Activated gamma-delta T cell treated with Interleukin-2 at 50 U/mL for 16 hours (primary cell): Measurements from ENCODE around the gene HES5.
"Not testable (repeated sequence)": the region's sequence is repeated elsewhere in the genome, so short reads cannot be mapped to it uniquely, and the experiment has no call there.

Experiments
- DNase-seq: peaks from one replicate; pipeline ENCODE4 v3.0.0-alpha.2; 2020

HES5 gene, protein sequence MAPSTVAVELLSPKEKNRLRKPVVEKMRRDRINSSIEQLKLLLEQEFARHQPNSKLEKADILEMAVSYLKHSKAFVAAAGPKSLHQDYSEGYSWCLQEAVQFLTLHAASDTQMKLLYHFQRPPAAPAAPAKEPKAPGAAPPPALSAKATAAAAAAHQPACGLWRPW

GRCh38 chr1:2529784-2530512 lies at the start of gene HES5:
TSS of gene HES5 (minus strand) at chr1:2530263. CDS start at chr1:2530164, 99 bp downstream.
- no peak for DNase-seq

DNA sequence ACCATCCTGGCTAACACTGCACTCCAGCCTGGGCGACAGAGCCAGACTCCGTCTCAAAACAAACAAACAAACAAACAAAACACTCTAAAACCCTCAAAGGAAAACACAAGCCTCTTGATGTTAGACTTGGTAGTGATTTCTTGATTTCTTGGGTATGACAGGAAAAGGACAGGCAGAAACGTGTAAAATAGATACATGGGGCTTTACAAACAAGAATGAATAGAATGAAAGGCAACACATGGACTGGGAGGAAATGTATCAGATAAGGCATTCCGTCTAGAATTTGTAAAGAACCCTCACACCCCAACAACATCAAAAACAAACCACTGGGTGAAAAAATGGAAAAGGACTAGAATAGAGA lies 48.7 kb upstream of the HES5 start:
- no peak for DNase-seq

GRCh38 chr1:2577565-2578075 lies 47.6 kb upstream of the HES5 start:
- not testable (repeated sequence) for DNase-seq

GRCh38 chr1:2575801-2576663 lies 46.0 kb upstream of the HES5 start:
- DNase-seq, result no peak

- DNase-seq, result no peak
Observed at GRCh38 chr1:2574350-2574749, 44.3 kb upstream of the HES5 start.

DNA sequence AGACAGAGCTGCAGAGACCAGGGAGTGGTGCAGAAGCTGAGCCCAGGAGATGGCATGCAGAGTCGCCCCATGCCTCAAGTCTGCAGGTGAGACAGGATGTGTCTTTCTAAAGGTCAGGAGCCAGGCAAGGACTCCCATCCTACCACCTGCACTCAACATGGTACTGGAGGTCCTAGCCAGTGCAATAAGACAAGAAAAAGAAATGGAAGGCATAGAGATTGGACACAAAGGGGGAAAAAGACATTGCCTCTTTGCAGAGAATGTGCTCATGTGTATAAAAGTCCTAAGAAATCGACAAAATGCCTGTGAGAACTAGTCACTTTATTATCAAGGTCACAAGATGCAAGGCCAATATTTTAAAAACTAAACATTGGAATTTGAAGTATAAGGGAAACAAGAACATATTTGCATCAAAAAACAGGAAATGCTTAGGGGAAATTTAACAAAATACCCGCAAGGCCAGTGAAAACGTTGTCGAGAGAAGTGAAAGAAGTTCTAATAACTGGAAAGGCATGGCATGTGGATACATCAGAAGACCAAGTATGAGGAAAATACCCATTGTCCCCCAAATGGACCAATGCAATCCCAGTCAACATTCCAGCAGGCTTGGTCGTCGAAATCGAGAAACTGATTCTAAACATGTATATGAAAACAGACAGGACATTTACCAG lies 43.3 kb upstream of the HES5 start:
- DNase-seq, result no peak

- no peak for DNase-seq
Observed at GRCh38 chr1:2571348-2571747, 41.3 kb upstream of the HES5 start.

- no peak for DNase-seq
Observed at GRCh38 chr1:2570332-2570731, 40.3 kb upstream of the HES5 start.

GRCh38 chr1:2569703-2570102 lies 39.6 kb upstream of the HES5 start:
- DNase-seq, result not testable (repeated sequence)

- DNase-seq, result no peak
Observed at GRCh38 chr1:2569060-2569459, 39.0 kb upstream of the HES5 start.

DNA sequence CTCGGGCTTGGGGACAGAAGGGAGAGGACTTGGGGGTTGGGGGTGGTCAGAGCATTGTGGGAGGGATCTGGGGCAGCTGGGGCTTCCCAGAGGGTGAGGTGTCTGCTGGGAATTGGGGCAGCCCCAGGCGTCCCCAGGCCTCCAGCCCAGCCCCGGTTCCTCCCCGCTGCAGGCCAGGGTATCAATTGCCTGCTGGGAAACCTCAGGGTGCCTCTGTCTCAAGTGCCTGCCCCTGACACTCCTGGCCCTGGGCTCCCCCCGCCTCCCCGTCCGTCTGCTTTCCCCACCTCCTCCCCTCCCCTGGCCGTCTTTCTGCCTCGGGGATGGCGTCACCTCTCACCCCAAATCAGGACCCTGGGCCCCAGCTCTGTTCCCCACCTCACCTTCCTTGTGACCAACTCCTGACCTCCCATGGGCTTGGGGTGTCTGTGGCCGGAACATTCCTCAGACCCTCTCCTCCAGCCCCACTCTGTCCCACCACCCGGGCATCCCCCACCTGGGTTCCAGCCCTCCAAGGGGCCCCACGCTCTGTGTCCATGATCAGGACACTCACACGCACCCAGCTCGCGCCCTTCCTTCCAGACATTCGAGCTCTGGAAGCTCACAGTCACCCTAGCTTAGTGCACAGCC lies 38.2 kb upstream of the HES5 start:
- DNase-seq, result not testable (repeated sequence)

DNA sequence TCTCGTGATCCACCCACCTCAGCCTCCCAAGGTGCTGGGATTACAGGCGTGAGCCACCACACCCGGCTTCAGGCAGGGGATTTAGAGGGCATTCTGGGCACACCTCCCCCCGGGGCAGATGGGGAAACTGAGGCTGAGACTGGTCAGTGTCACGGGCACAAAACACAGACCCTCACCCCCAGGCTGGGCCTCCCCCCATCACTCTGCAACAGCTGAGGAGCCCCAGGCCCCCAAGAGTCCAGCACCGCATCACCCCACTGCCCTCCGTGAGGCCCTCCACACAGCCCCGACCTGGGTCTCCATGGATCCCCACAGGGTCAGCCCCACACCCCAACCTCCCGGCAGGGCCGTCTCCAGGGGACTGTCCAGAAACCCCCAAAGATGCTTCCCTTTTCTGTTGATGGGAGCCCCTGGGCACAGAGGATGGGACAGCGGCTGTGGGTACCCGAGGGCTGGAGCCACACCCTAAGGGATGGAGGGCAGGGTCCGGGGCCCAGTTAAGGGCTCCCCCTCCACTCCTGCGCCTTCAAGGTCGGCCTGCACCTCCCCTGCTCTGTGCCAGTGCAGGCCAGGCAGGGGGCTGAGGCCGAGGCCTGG lies 37.1 kb upstream of the HES5 start:
- DNase-seq, result no peak

- no peak for DNase-seq
Observed at GRCh38 chr1:2566101-2567045, 36.3 kb upstream of the HES5 start.

DNA sequence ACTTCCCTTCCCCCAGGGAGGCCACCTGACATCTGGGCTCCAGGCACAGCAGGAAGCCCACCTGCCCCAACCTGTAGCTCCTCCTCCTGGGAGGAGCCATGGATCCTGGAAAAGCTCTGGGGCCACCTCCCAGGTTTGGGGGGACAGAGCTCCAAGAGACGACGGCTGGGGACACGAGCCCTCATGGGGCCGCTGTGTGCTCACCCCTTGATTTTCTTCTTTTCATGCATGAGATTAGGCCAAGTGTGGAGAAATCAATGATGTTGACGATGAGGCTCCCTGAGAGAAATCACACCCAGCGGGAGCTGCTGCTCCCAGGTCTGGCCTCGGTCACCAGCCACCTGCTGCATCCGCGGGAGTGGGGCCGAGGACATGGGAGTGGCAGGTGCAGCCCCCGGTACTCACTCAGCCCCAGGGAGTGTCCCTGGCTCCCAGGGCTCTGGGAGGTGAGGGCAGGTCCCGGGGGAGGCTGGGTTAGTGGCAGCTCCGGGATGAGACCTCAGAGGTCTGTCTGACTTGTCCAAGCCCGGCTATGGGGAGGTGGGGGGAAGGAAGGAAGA lies 34.8 kb upstream of the HES5 start:
- DNase-seq, result no peak

DNA sequence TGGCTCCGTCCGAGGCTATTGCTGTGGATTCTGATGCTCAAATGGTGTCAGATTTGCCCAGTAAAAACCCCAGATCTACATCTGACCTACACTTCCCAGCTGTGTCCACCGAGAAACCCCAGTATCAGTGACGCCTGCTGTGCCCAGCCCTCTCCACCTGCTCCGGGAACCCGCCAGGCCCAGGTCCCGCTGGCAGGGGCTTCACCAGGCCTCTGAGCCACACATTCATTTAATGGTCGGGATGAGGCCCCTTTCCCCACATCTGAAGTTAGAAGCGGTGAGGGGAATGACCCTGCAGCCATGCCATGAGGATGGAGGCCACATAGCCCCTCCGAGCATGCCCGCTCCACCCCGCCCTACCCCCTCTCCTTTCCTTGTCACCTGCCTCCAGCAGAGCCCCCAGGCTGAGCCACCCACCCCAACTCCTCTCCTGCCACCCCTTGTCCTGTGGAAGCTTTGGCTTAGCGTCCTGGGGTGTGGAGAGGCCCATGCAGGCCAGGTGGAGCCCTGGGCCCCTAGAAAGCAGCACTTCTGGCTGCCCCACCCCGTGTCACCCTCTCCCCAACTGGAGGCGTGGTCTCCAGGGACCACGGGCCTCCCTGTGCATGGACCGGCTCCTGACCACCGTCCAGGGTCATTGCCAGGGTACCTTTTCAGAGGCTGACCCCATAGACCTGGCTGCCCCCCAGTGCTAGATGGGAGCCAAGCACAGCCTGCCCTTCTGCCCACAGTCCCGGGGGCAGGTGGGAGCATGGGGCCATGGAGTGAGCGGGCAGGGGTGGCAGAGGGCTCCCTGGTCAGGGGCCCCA lies 34.1 kb upstream of the HES5 start:
- DNase-seq, result no peak

DNA sequence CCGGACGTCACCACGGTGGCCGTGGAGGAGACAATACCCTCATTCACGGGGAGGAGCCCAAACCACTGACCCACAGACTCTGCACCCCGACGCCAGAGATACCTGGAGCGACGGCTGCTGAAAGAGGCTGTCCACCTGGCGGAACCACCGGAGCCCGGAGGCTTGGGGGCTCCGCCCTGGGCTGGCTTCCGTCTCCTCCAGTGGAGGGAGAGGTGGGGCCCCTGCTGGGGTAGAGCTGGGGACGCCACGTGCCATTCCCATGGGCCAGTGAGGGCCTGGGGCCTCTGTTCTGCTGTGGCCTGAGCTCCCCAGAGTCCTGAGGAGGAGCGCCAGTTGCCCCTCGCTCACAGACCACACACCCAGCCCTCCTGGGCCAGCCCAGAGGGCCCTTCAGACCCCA lies 33.1 kb upstream of the HES5 start:
- DNase-seq, result no peak

DNA sequence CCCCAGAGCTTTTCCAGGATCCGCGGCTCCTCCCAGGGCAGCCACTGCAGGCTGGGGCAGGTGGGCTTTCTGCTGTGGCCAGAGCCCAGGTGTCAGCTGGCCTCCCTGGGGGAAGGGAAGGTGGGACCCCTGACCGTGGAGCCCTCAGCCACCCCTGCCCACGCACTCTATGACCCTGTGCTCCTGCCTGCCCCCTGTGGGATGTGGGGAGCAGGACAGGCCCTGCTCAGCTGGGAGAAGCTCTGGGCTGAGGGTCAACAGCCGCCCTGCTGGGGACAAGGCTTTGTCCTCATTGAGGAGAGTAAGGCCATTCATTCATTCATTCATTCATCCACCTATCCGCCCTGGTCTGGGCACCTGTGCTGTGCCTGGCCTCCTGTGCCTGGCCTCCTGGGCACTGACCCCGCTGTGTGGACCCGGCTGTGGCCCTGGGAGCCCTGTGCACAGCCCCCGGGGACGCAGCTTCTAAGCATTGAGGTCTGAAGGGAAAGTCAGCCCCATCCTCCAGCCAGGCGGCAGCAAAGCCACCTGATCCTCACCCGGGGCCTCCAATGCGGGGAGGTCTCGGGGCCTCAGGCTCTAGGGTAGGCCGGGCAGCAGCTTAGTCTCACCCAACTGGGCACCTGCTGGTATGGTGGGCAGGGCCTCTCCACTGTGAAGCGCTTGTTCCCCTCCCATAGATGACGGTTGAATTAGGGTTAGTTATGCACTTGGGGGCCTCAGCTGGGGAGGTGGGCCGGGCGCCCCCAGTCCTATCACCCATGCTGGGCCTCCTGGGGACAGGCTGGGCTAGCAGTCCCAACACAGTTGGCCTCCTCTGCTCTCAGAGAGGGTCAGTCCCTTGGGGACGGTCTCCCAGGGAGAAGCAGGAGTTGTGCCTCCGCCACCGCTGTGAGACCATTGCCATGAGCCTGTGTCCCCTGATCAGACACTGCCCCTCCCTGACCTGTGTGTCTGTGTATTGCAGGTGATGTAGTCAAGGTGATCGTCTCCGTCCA lies 32.1 kb upstream of the HES5 start:
- DNase-seq, result no peak

- no peak for DNase-seq
Observed at GRCh38 chr1:2561446-2561845, 31.4 kb upstream of the HES5 start.
